ENCODE results near the gene FAM81A. TPM values are rescaled to one million over a fixed set of nuclear protein-coding genes. Genes with fewer than 3 reads are reported as not detected.

Gene FAM81A
- total RNA-seq, 6 experiments from 2014 or later = 0.18 TPM; not detected in 5

- peaks cover 0 to under 1% (median 0%) of the 10 kb centered on the region in 4 donors for H3K4me1 ChIP-seq
- no peaks in the 10 kb centered on the region for H3K36me3 ChIP-seq
- TF ChIP-seq CTCF (IDR thresholded peaks at IDR 0.05) = no peak
- no peak for TF ChIP-seq POLR2A (IDR thresholded peaks at IDR 0.05)
- H3K27ac ChIP-seq = no peak overlapping the region
- intact Hi-C loops (cut with DNase I) = no loop called here
- no peaks in the 10 kb centered on the region for H3K9me3 ChIP-seq
- DNase-seq = no peak
- WGBS (ENCODE audit: insufficient coverage, low coverage, low lambda C conversion rate, missing lambda C conversion rate) = 34% methylated on average over 3 of the region's 3 CpGs
- no peaks in the 10 kb centered on the region for H3K27me3 ChIP-seq
- H3K4me3 ChIP-seq = no peak overlapping the region
- peak in 1 of 4 donors; percentile 77 for ATAC-seq
These were observed 41.8 kb upstream of the FAM81A start for GRCh38 chr15:59396211-59396610.

- DNase-seq = no peak
- intact Hi-C loops (cut with DNase I) = no loop called here
- Histone ChIP-seq H3K4me3 (no peak overlapping the region), H3K9me3 (no peaks in the 10 kb centered on the region), H3K27ac (no peak overlapping the region), H3K36me3 (no peaks in the 10 kb centered on the region), H3K4me1 (peaks cover 0 to 5% (median 0%) of the 10 kb centered on the region in 4 donors), H3K27me3 (no peaks in the 10 kb centered on the region)
- no peak for TF ChIP-seq CTCF (IDR thresholded peaks at IDR 0.05)
- no peak for TF ChIP-seq POLR2A (IDR thresholded peaks at IDR 0.05)
- ATAC-seq = no peak
- 54% methylated on average over 3 of the region's 3 CpGs for WGBS (ENCODE audit: insufficient coverage, low coverage, low lambda C conversion rate, missing lambda C conversion rate)
These were observed 41.3 kb upstream of the FAM81A start for GRCh38 chr15:59396679-59397078.

- TF ChIP-seq POLR2A (IDR thresholded peaks at IDR 0.05) = no peak
- no peak for TF ChIP-seq CTCF (IDR thresholded peaks at IDR 0.05)
- Histone ChIP-seq H3K9me3 (no peaks in the 10 kb centered on the region), H3K27ac (no peak overlapping the region), H3K4me3 (no peak overlapping the region), H3K27me3 (no peaks in the 10 kb centered on the region), H3K4me1 (peaks cover 0 to 9% (median 0%) of the 10 kb centered on the region in 4 donors), H3K36me3 (no peaks in the 10 kb centered on the region)
- ATAC-seq = no peak
- DNase-seq = no peak
- no CpG with 5 or more reads among the region's 1 CpG for WGBS (ENCODE audit: insufficient coverage, low coverage, low lambda C conversion rate, missing lambda C conversion rate)
- intact Hi-C loops (cut with DNase I) = no loop called here
These were observed 39.8 kb upstream of the FAM81A start for GRCh38 chr15:59398220-59398619.

GRCh38 chr15:59399465-59400102 lies 38.4 kb upstream of the FAM81A start:
- ATAC-seq = peak in 2 of 4 donors; percentile 34 to 73
- DNase-seq = no peak
- Histone ChIP-seq H3K36me3 (no peaks in the 10 kb centered on the region), H3K27me3 (no peaks in the 10 kb centered on the region), H3K4me1 (peaks cover 0 to 9% (median 0%) of the 10 kb centered on the region in 4 donors), H3K27ac (no peak overlapping the region), H3K9me3 (no peaks in the 10 kb centered on the region), H3K4me3 (no peak overlapping the region)
- TF ChIP-seq CTCF (IDR thresholded peaks at IDR 0.05) (no peak), POLR2A (IDR thresholded peaks at IDR 0.05) (no peak)
- 71% methylated on average over 6 of the region's 7 CpGs for WGBS (ENCODE audit: insufficient coverage, low coverage, low lambda C conversion rate, missing lambda C conversion rate)
- intact Hi-C loops (cut with DNase I) = no loop called here
